NCI-H2196 treated with DMSO at 0.1 percent for 48 hours (cell line): Measurements from ENCODE around the gene RASGRP3.
A peak's percentile ranks its signal among the peaks of the same experiment; 100 is the strongest.
"Not testable (repeated sequence)": the region's sequence is repeated elsewhere in the genome, so short reads cannot be mapped to it uniquely, and the experiment has no call there.

Experiments used
- DNase-seq: peaks from one replicate; lab custom pipeline; 2025; ENCODE audit not compliant: unreplicated experiment; lab: John Stamatoyannopoulos, UW

RASGRP3 gene

DNA sequence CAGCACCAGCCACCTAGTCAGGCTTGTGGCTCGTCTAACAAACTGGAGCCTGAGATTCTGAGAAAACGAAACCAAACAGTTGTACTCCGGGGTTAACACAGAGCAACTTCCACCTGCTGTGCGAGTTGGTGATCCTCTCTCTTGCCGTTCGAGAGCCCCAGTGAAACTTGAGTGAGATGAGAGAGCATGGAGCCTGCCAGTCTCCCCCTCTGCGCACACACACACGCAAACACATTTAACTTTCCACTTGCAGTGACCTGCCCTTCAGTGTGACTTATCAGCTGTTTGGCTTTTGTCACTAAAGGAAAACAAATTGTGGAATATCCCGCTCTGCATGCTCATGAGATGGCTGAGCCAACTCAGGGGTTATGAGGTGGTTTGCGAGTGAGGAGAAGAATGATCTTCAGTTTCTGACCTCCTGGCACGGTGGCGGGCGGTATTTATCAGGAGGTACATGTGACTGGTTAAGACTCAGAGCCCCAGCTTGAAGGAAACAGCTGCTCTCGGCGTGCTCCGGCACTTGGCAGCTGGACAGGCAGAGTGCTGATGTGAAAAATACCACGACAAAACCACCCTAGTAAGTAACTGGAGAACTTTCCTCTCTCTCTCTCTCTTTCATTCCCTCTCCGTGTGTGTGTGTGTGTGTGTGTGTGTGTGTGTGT is at the start of gene RASGRP3:
TSS of gene RASGRP3 (plus strand) at position 519 of the 662 bp plus-strand sequence. CDS start 38,488 bp downstream, outside the sequence.
- DNase-seq: peak; percentile 62

- DNase-seq: no peak
Measured at GRCh38 chr2:33426666-33427231, 49.7 kb upstream of the RASGRP3 start.

DNA sequence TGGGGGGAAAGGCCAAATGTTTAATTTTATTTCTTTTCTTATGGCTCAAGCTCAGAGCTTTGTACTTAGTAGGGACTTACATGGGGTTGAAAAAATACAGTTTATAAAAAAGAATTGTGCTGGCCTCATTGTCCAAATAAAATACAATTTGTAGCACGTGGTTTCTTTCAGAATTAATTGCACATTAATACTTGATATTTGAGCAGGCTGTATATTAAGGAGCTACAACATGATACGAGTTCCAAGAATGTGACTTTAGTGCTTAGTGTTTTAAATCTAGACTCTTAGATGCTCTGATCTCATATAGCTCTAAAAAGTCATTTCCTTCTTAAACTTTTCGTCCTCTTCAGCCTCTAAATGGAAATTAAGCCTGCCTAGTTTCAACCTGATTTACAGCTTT is 46.4 kb upstream of the RASGRP3 start:
- DNase-seq: no peak

DNA sequence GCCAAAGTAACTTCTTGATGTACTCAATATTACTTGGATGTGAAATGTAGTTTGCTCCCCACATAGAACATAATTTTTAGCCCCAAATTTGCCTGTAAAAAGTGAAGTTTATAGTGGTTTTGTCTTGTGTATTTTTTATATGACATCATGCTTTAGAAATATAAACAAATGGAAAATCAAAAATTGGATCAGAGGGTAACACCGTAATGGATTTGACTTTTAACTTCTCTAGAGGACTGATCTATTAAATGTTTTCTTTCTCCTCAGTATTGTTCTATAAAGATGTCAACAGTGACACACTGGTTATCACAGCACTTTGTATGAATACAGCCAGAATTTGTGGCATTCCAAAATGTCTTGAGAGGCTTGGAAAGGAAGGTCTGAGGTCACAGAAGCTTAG is 45.6 kb upstream of the RASGRP3 start:
- no peak for DNase-seq

DNA sequence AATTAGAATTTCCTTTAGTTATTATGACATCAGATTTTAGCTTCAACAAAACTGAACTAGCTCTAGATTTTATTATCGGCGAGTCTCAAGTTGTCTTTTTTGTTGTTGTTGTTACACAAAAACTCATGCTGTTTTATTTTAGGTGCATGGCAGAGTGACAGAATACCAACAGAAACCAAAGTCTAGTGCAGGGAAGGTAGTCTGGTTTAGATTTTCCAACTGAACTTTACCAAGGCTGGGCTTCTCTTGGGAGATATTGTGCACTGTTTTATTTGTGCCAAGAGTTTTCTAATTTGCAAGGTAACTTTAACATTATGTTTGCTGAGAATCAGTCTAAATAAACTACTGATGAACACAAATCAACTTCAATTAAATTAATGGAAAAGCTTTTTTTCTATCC is 43.6 kb upstream of the RASGRP3 start:
- no peak for DNase-seq

GRCh38 chr2:33433279-33434235 is 42.9 kb upstream of the RASGRP3 start:
- DNase-seq: no peak

GRCh38 chr2:33435518-33435917 is 40.9 kb upstream of the RASGRP3 start:
- DNase-seq: no peak

GRCh38 chr2:33436083-33436482 is 40.4 kb upstream of the RASGRP3 start:
- DNase-seq: no peak

- DNase-seq: no peak
Measured at GRCh38 chr2:33437297-33437696, 39.2 kb upstream of the RASGRP3 start.

- DNase-seq: no peak
Measured at GRCh38 chr2:33437815-33438214, 38.6 kb upstream of the RASGRP3 start.

DNA sequence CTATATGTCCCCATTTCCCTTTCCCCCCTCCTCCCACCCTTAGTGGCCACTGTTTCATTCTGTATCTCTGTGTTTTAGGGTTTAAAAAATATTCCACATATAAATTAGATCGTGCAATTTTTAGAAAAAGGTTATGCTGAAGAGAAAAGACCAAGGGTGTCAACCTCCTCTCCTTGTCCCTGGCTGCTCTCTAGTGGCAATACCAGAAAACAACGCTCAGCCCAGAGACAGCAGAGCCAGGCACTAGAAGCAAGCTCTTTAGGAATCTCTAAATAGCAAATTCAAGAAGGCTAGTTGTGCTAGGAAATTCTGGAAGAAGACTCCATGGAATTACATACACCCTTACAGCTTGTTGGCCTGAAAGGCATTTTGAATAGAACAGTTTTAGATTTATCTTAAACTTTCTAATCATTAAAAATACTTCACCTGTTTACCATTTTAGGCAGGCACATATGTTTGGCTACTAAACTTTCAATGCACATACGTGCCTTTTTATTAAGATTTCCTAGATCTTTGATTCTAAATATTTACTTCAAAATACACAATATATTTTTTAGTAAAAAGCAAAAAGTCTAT is 35.1 kb upstream of the RASGRP3 start:
- no peak for DNase-seq

- not testable (repeated sequence) for DNase-seq
Measured at GRCh38 chr2:33442052-33442451, 34.4 kb upstream of the RASGRP3 start.

DNA sequence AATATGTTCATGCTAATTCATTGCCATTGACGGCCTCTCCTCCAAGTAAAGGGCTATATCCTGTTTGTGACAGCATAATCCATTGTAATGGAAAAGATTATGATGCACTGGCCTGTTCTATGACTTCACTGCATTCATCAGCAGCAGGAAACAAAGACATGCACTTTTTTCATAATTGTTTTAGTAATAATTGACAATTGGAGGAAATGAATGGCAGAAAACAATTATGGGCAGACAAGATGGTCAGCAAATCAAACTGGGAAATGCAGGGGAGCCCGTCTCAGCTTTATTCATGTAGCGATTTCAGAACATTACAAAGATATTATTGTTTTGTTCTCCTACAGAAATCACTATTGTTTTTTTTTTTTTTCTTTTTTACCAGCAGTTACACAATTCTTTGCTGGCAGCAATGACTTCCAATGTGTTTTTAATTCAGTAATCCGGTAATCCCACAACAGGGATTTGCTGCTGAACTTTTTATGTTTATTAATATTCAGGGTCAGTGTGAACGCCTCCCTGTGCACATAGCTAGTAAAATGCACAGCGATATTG is 33.8 kb upstream of the RASGRP3 start:
- DNase-seq: no peak

DNA sequence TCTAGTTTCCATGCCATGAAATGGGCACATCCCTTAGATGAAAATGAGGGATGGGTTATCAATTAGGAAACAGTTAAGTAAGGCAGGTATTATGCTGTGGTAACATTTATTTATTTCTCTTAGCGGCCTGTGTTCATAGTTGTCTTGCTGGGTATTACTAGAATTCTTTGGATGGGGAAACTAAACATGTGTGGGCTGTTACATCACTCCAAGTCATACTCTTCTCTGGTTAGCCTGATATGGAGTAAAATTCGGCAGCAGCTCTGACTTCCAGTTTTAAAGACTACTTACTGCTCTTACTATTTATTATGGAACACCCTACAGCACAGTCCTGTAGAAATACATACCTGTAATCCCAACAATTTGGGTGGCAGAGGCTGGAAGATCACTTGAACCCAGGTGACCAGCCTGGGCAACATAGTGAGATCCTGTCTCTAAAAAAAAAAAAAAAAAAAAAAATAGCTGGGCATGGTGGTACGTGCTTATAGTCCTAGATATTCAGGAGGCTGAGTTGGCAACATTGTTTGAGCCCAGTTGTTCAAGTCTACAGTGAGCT is 33.1 kb upstream of the RASGRP3 start:
- no peak for DNase-seq

GRCh38 chr2:33444967-33445366 is 31.5 kb upstream of the RASGRP3 start:
- DNase-seq: no peak

GRCh38 chr2:33448220-33448899 is 28.1 kb upstream of the RASGRP3 start:
- no peak for DNase-seq

GRCh38 chr2:33451214-33451613 is 25.2 kb upstream of the RASGRP3 start:
- no peak for DNase-seq

DNA sequence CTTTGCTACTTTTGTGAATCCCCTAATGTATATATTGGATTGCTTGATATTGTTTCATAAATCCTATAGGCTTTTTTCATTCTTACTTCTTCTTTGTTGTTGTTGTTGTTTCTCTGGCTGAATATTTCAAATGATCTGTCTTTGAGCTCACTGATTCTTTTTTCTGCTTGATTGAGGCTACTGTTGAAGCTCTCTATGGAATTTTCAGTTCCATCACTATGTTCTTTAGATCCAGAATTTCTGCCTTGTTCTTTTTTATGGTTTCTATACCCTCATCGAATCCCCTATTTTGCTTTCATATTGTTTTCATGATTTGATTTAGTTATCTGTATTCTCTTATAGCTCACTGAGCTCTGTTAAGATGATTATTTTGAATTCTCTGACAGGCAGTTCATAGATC is 24.6 kb upstream of the RASGRP3 start:
- no peak for DNase-seq

DNA sequence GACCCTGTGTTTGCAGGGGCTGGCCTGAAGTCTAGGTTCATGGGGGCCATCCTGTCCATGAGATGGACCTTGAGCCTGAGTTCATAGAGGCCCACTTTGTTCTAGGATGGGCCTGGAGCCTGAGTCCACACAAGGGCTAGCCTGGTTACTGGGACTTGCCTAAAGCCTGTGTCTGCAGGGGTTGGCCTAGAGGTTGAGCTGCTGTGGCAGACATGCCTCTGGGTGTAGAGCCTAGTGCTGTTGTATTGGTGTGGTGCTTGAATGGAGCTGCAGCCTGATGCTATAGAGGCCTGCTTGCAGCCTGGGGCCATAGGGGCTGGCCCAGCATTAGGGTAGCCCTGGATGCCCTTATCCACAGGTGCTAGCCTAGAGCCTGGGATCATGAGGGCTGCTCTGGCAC is 23.9 kb upstream of the RASGRP3 start:
- no peak for DNase-seq

DNA sequence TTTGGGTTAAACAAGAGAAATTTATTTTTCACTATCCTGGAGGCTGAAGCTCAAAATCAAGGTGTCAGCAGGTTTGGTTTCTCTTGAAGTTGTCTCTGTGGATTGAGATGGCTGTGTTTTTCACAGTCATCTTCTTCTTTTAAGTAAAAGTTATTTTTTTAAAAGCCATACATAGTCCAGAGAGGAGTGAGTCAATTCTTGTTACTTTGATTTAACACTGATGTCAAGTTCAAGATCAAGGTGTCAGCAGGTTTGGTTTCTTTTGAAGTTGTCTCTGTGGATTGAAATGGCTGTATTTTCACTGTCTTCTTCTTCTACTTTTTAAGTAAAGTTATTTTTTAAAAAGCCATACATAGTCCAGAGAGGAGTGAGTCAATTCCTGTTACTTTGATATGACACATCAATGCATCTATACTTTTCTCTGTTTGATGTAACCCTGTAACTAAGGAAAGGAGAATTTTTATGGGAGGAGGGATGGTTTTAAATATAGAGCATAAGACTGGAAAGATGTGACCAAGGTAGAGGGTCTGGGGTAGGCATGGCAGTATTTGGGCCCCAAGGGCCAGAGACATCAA is 22.5 kb upstream of the RASGRP3 start:
- no peak for DNase-seq
